Astrocyte (in vitro differentiated cells and primary cell): ENCODE measurements around the gene ISG20L2. TPM values are rescaled to one million over a fixed set of nuclear protein-coding genes. Genes with fewer than 3 reads are reported as not detected.

Experiments
- DNase-seq: peaks from one replicate; pipeline ENCODE4 v3.0.0-alpha.2; 2010; ENCODE audit warnings: low read depth
- FAIRE-seq: peaks from 2 replicates; lab custom pipeline; 2011; peaks lifted over from hg19 to GRCh38; lab: Jason Lieb, UNC
- H2AFZ ChIP-seq: 2 replicates; pipeline ENCODE4 v1.6.0; 2012; ENCODE audit warnings: low read depth, low read length, inconsistent platforms
- H3K27ac ChIP-seq: 2 replicates; pipeline ENCODE4 v1.5.1; 2011; ENCODE audit warnings: low read depth, low read length, inconsistent platforms
- H3K27me3 ChIP-seq: 2 replicates; pipeline ENCODE4 v1.6.0; 2011; ENCODE audit warnings: low read length, inconsistent platforms; ENCODE audit not compliant: insufficient read depth
- H3K36me3 ChIP-seq: 2 replicates; pipeline ENCODE4 v1.5.1; 2011; ENCODE audit warnings: low read length, inconsistent platforms; ENCODE audit not compliant: insufficient read depth
- H3K4me1 ChIP-seq: 2 replicates; pipeline ENCODE4 v1.5.1; 2011; ENCODE audit warnings: low read length, inconsistent platforms; ENCODE audit not compliant: insufficient read depth
- H3K4me2 ChIP-seq: 2 replicates; pipeline ENCODE4 v1.6.0; 2012; ENCODE audit warnings: low read length, inconsistent platforms
- H3K4me3 ChIP-seq: 2 replicates; pipeline ENCODE4 v1.5.1; 2011; ENCODE audit warnings: low read depth, mild to moderate bottlenecking, low read length, inconsistent platforms; ENCODE audit not compliant: insufficient read depth
- H3K79me2 ChIP-seq: 2 replicates; pipeline ENCODE4 v1.6.0; 2012; ENCODE audit warnings: mild to moderate bottlenecking, low read length, inconsistent platforms; ENCODE audit not compliant: insufficient read depth
- H3K9ac ChIP-seq: 2 replicates; pipeline ENCODE4 v1.6.0; 2012; ENCODE audit warnings: mild to moderate bottlenecking, low read length, inconsistent platforms
- H3K9me3 ChIP-seq: 2 replicates; pipeline ENCODE4 v1.5.1; 2012; ENCODE audit warnings: low read depth, mild to moderate bottlenecking, low read length, inconsistent platforms; ENCODE audit not compliant: insufficient read depth
- H4K20me1 ChIP-seq: 2 replicates; pipeline ENCODE4 v1.6.0; 2012; ENCODE audit warnings: low read length, inconsistent platforms; ENCODE audit not compliant: insufficient read depth
- H3K27ac Mint-ChIP-seq: one replicate; pipeline ENCODE4 v1.8.0; 2021; ENCODE audit warnings: mild to moderate bottlenecking, mixed read lengths; ENCODE audit not compliant: unreplicated experiment
- H3K27me3 Mint-ChIP-seq: one replicate; pipeline ENCODE4 v1.8.0; 2021; ENCODE audit warnings: low read depth, mixed read lengths; ENCODE audit not compliant: unreplicated experiment
- H3K36me3 Mint-ChIP-seq: one replicate; pipeline ENCODE4 v1.8.0; 2021; ENCODE audit warnings: low read depth, mixed read lengths; ENCODE audit not compliant: unreplicated experiment
- H3K4me1 Mint-ChIP-seq: one replicate; pipeline ENCODE4 v1.8.0; 2021; ENCODE audit warnings: low read depth, mixed read lengths; ENCODE audit not compliant: unreplicated experiment
- H3K4me3 Mint-ChIP-seq: one replicate; pipeline ENCODE4 v1.8.0; 2021; ENCODE audit warnings: mild to moderate bottlenecking, moderate library complexity, mixed read lengths; ENCODE audit not compliant: unreplicated experiment
- H3K9me3 Mint-ChIP-seq: one replicate; pipeline ENCODE4 v1.8.0; 2021; ENCODE audit warnings: mild to moderate bottlenecking, mixed read lengths; ENCODE audit not compliant: unreplicated experiment
- EZH2 ChIP-seq: IDR thresholded peaks from 2 replicates; pipeline ENCODE4 v1.6.1; 2012; ENCODE audit warnings: mild to moderate bottlenecking, low read length, inconsistent platforms; ENCODE audit not compliant: insufficient read depth
- total RNA-seq: library from RNA; stranded (reverse); gene quantifications from 2 replicates; pipeline ENCODE4 v1.2.1, GENCODE V29; 2021
- TF ChIP-seq, protein P1 (sequence below): IDR thresholded peaks from 2 replicates; pipeline ENCODE4 v1.5.1; 2011; ENCODE audit warnings: low read depth, mild to moderate bottlenecking, inconsistent platforms, low read length, moderate library complexity; ENCODE audit not compliant: insufficient read depth

The ISG20L2 gene
- total RNA-seq, 1 donor from 2014 or later: 33.4 TPM

DNA sequence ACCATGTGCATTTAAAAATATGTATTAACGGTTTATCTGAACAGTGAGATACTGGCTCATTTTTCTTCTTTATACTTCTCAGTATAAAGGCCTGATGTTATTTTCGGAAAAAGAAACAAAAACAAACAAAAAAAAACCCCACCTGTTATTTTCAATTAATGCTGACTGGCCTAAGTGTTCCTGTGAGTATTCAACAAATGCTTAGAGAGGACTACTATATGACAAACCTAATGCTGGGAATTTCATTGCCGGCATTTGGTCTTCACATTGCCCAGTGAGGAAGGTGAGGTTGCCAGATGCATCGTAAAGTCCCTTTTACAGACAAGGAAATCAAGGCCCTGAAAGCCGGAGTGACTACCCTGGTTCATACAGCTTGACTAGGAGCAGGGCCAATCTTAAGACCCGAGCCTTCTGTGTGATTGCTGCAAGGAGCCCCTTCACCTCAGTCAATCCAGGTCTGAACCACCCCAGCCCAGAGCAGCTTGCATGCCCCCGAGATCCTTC is 11.7 kb upstream of the ISG20L2 start:
- peaks cover 34% of the 10 kb centered on the region for H3K79me2 ChIP-seq
- H3K4me2 ChIP-seq: peak overlapping the region; percentile 96
- H3K36me3 ChIP-seq: peaks cover 22% of the 10 kb centered on the region
- TF ChIP-seq, protein P1, sequence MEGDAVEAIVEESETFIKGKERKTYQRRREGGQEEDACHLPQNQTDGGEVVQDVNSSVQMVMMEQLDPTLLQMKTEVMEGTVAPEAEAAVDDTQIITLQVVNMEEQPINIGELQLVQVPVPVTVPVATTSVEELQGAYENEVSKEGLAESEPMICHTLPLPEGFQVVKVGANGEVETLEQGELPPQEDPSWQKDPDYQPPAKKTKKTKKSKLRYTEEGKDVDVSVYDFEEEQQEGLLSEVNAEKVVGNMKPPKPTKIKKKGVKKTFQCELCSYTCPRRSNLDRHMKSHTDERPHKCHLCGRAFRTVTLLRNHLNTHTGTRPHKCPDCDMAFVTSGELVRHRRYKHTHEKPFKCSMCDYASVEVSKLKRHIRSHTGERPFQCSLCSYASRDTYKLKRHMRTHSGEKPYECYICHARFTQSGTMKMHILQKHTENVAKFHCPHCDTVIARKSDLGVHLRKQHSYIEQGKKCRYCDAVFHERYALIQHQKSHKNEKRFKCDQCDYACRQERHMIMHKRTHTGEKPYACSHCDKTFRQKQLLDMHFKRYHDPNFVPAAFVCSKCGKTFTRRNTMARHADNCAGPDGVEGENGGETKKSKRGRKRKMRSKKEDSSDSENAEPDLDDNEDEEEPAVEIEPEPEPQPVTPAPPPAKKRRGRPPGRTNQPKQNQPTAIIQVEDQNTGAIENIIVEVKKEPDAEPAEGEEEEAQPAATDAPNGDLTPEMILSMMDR: no peak
- TF ChIP-seq EZH2: no peak
- peaks cover 6% of the 10 kb centered on the region for H3K4me1 ChIP-seq
- peaks cover 18% of the 10 kb centered on the region for H3K36me3 Mint-ChIP-seq
- DNase-seq: no peak
- H3K27me3 Mint-ChIP-seq: no peaks in the 10 kb centered on the region
- H3K27ac Mint-ChIP-seq: peak overlapping the region; percentile 91
- H3K9me3 Mint-ChIP-seq: no peaks in the 10 kb centered on the region
- H3K9me3 ChIP-seq: no peaks in the 10 kb centered on the region
- H3K4me3 Mint-ChIP-seq: peak overlapping the region; percentile 97
- H3K4me1 Mint-ChIP-seq: peaks cover 10% of the 10 kb centered on the region
- no peaks in the 10 kb centered on the region for H3K27me3 ChIP-seq
- H4K20me1 ChIP-seq: no peaks in the 10 kb centered on the region
- FAIRE-seq: no peak
- peak overlapping the region; percentile 88 for H3K4me3 ChIP-seq
- peak overlapping the region; percentile 65 for H2AFZ ChIP-seq
- H3K9ac ChIP-seq: peak overlapping the region; percentile 87
- H3K27ac ChIP-seq: peak overlapping the region; percentile 44

DNA sequence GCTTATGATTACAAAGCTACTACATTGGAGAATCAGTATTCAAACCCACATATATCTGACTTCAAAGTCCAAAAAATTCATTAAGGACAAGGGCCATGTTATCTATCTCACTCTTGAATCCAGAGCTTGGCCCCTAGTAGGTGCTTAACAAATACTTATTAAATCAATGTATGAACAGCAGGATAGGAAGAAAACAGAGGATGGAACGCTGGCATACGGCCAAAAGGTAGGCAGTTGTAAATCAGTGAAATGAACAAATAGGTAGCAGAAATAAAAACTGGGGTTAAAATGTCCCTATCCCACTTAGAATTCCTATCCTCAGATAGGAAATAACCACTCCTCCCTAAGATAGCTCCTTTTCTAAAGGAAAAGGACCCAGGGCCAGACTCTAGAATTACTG is 10.3 kb upstream of the ISG20L2 start:
- no peak overlapping the region for H3K4me3 Mint-ChIP-seq
- peaks cover 18% of the 10 kb centered on the region for H3K36me3 ChIP-seq
- no peaks in the 10 kb centered on the region for H4K20me1 ChIP-seq
- no peak overlapping the region for H3K27ac ChIP-seq
- no peak overlapping the region for H3K4me3 ChIP-seq
- H3K36me3 Mint-ChIP-seq: peaks cover 16% of the 10 kb centered on the region
- no peak for FAIRE-seq
- H3K4me1 Mint-ChIP-seq: peaks cover 7% of the 10 kb centered on the region
- H3K27me3 ChIP-seq: no peaks in the 10 kb centered on the region
- DNase-seq: no peak
- no peak overlapping the region for H3K4me2 ChIP-seq
- peaks cover 6% of the 10 kb centered on the region for H3K4me1 ChIP-seq
- H3K9me3 Mint-ChIP-seq: no peaks in the 10 kb centered on the region
- TF ChIP-seq, protein P1: no peak
- no peak for TF ChIP-seq EZH2
- no peaks in the 10 kb centered on the region for H3K9me3 ChIP-seq
- H3K27me3 Mint-ChIP-seq: no peaks in the 10 kb centered on the region
- H3K27ac Mint-ChIP-seq: no peak overlapping the region
- H2AFZ ChIP-seq: no peak overlapping the region
- peaks cover 22% of the 10 kb centered on the region for H3K79me2 ChIP-seq
- no peak overlapping the region for H3K9ac ChIP-seq

DNA sequence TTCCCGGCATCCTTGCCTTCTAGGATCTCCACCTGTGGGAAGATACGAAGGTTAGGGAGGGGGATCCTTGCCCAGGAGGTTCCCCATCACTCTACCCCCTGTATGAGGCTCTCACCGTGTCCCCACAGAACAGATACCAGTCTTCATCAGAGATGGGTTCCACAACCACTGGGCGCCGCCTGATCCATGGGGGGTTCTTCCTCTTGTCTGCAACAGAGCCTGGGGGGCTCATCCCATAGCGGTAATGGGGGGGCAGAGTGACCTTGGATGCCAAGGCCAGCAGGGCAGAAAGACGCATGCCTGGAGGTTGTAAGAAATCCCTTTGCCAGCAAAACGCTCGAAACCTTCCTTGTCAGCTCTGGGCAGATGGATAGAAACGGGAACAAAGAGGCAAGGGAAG is 9.8 kb upstream of the ISG20L2 start:
- no peaks in the 10 kb centered on the region for H4K20me1 ChIP-seq
- Mint-ChIP-seq H3K27me3 (no peaks in the 10 kb centered on the region), H3K27ac (no peak overlapping the region), H3K4me3 (no peak overlapping the region), H3K4me1 (peaks cover 7% of the 10 kb centered on the region), H3K9me3 (no peaks in the 10 kb centered on the region), H3K36me3 (peaks cover 16% of the 10 kb centered on the region)
- peaks cover 6% of the 10 kb centered on the region for H3K4me1 ChIP-seq
- no peaks in the 10 kb centered on the region for H3K9me3 ChIP-seq
- no peak for TF ChIP-seq EZH2
- TF ChIP-seq, protein P1: no peak
- no peak overlapping the region for H3K9ac ChIP-seq
- no peak overlapping the region for H2AFZ ChIP-seq
- H3K36me3 ChIP-seq: peaks cover 18% of the 10 kb centered on the region
- H3K4me2 ChIP-seq: no peak overlapping the region
- no peak overlapping the region for H3K4me3 ChIP-seq
- peaks cover 19% of the 10 kb centered on the region for H3K79me2 ChIP-seq
- DNase-seq (no peak), FAIRE-seq (no peak)
- no peaks in the 10 kb centered on the region for H3K27me3 ChIP-seq
- no peak overlapping the region for H3K27ac ChIP-seq
